Measurements from ENCODE around the gene ATXN10. TPM values are rescaled to one million over a fixed set of nuclear protein-coding genes. Genes with fewer than 3 reads are reported as not detected.

Gene ATXN10
- total and polyA plus RNA-seq, 10 of the 15 experiments (the other 5 are each of a cell fraction or from before 2014, with no cell fraction given), result 29.2 to 249 (median 146) TPM

GRCh38 chr22:45629469-45630089 lies 42.1 kb upstream of the ATXN10 start (continued):
- TF ChIP-seq, protein P1, sequence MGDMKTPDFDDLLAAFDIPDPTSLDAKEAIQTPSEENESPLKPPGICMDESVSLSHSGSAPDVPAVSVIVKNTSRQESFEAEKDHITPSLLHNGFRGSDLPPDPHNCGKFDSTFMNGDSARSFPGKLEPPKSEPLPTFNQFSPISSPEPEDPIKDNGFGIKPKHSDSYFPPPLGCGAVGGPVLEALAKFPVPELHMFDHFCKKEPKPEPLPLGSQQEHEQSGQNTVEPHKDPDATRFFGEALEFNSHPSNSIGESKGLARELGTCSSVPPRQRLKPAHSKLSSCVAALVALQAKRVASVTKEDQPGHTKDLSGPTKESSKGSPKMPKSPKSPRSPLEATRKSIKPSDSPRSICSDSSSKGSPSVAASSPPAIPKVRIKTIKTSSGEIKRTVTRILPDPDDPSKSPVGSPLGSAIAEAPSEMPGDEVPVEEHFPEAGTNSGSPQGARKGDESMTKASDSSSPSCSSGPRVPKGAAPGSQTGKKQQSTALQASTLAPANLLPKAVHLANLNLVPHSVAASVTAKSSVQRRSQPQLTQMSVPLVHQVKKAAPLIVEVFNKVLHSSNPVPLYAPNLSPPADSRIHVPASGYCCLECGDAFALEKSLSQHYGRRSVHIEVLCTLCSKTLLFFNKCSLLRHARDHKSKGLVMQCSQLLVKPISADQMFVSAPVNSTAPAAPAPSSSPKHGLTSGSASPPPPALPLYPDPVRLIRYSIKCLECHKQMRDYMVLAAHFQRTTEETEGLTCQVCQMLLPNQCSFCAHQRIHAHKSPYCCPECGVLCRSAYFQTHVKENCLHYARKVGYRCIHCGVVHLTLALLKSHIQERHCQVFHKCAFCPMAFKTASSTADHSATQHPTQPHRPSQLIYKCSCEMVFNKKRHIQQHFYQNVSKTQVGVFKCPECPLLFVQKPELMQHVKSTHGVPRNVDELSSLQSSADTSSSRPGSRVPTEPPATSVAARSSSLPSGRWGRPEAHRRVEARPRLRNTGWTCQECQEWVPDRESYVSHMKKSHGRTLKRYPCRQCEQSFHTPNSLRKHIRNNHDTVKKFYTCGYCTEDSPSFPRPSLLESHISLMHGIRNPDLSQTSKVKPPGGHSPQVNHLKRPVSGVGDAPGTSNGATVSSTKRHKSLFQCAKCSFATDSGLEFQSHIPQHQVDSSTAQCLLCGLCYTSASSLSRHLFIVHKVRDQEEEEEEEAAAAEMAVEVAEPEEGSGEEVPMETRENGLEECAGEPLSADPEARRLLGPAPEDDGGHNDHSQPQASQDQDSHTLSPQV (IDR thresholded peaks at IDR 0.05), result no peak
- no peak for TF ChIP-seq JUNB (IDR thresholded peaks at IDR 0.05)
- TF ChIP-seq RFX5 (IDR thresholded peaks at IDR 0.05; ENCODE audit: low read depth, low read length), result no peak
- no peak for TF ChIP-seq ZBTB33 (IDR thresholded peaks at IDR 0.05)
- TF ChIP-seq SREBF1 (IDR thresholded peaks at IDR 0.05; ENCODE audit: low read length), result no peak
- no peak for TF ChIP-seq HDAC2 (IDR thresholded peaks at IDR 0.05)
- TF ChIP-seq, protein P2, sequence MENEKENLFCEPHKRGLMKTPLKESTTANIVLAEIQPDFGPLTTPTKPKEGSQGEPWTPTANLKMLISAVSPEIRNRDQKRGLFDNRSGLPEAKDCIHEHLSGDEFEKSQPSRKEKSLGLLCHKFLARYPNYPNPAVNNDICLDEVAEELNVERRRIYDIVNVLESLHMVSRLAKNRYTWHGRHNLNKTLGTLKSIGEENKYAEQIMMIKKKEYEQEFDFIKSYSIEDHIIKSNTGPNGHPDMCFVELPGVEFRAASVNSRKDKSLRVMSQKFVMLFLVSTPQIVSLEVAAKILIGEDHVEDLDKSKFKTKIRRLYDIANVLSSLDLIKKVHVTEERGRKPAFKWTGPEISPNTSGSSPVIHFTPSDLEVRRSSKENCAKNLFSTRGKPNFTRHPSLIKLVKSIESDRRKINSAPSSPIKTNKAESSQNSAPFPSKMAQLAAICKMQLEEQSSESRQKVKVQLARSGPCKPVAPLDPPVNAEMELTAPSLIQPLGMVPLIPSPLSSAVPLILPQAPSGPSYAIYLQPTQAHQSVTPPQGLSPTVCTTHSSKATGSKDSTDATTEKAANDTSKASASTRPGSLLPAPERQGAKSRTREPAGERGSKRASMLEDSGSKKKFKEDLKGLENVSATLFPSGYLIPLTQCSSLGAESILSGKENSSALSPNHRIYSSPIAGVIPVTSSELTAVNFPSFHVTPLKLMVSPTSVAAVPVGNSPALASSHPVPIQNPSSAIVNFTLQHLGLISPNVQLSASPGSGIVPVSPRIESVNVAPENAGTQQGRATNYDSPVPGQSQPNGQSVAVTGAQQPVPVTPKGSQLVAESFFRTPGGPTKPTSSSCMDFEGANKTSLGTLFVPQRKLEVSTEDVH (IDR thresholded peaks at IDR 0.05; ENCODE audit: low read depth, partially characterized antibody), result no peak
- no peak for TF ChIP-seq SIX5 (IDR thresholded peaks at IDR 0.05; ENCODE audit: low read depth, low read length, severe bottlenecking)

Data from GM12878 (cell line).